WERI-Rb-1 (cell line): ENCODE data around the gene G6PC1.

Source experiments
- DNase-seq: peaks from one replicate; pipeline ENCODE4 v3.0.0-alpha.2; 2020
- H3K27ac ChIP-seq: fragments of 250-450 bp; sonication (Bioruptor Pico); 2 replicates; pipeline ENCODE4 v1.5.1; 2020; ENCODE audit warnings: mild to moderate bottlenecking, moderate library complexity
- H3K27me3 ChIP-seq: fragments of 250-450 bp; sonication (Bioruptor Pico); 2 replicates; pipeline ENCODE4 v1.5.1; 2021; ENCODE audit warnings: mild to moderate bottlenecking, low read depth, moderate library complexity; ENCODE audit not compliant: insufficient read depth, severe bottlenecking
- H3K36me3 ChIP-seq: fragments of 250-450 bp; sonication (Bioruptor Pico); 2 replicates; pipeline ENCODE4 v1.5.1; 2020; ENCODE audit warnings: mild to moderate bottlenecking, moderate library complexity
- H3K4me3 ChIP-seq: 2 replicates; pipeline ENCODE4 v1.5.1; 2011; ENCODE audit warnings: low read depth, mild to moderate bottlenecking, control low read depth, low read length
- H3K9me3 ChIP-seq: fragments of 250-450 bp; sonication (Bioruptor Pico); 2 replicates; pipeline ENCODE4 v1.5.1; 2021; ENCODE audit warnings: mild to moderate bottlenecking, moderate library complexity; ENCODE audit not compliant: severe bottlenecking
- CTCF ChIP-seq: IDR thresholded peaks from 2 replicates; pipeline ENCODE4 v1.5.1; 2011; ENCODE audit warnings: low read depth, mild to moderate bottlenecking, control low read depth, inconsistent platforms, low read length

Gene G6PC1

DNA sequence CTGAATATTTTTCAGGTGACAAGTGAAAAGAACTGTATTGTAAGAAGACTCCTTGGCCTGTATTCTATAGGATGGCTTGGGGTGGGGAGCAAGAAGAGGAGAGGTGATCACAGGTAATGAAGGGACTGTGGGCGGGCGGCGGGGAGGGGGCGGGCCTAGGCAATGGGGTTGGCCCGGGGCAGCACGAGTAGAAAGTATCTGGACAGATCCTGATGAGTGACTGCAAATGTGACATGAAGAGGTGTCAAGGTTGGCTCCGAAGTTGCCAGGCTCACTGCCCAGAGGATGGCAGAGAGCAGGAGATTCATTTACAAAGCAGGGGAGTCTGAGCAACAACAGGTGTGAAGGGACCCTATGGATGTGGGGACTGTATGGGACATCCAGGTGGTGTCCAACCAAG is 10.8 kb upstream of the G6PC1 start:
- no peak for TF ChIP-seq CTCF

GRCh38 chr17:42891539-42892152 is 9.0 kb upstream of the G6PC1 start:
- Histone ChIP-seq H3K4me3 (no peak overlapping the region), H3K27me3 (no peaks in the 10 kb centered on the region), H3K36me3 (no peaks in the 10 kb centered on the region), H3K9me3 (no peaks in the 10 kb centered on the region), H3K27ac (no peak overlapping the region)
- no peak for TF ChIP-seq CTCF
- DNase-seq: no peak

More for the DNA sequence above, 10.8 kb upstream of the G6PC1 start:
- Histone ChIP-seq H3K27me3 (no peaks in the 10 kb centered on the region), H3K4me3 (no peak overlapping the region), H3K9me3 (no peaks in the 10 kb centered on the region), H3K27ac (no peak overlapping the region), H3K36me3 (no peaks in the 10 kb centered on the region)
- no peak for DNase-seq

DNA sequence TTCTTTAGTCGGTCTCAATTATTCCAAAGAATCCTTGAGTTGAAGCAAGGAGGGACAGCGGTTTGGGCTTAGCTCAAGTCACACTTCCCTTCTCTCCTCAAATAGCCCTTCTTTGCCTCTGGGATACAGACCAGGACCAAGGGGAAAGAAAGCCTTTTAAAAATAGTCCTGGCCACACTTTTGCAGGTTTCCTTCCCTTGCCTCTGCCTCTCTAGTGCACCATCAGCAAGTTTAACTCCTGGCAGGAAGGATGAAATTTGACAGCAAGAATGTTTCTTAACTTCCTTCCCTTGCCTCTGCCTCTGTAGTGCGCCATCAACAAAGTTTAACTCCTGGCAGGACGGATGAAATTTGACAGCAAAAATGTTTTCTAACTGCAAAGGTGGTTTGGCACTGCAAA is 7.2 kb upstream of the G6PC1 start:
- H3K9me3 ChIP-seq: no peaks in the 10 kb centered on the region
- no peak for DNase-seq
- H3K27me3 ChIP-seq: no peaks in the 10 kb centered on the region
- H3K36me3 ChIP-seq: no peaks in the 10 kb centered on the region
- TF ChIP-seq CTCF: no peak
- H3K27ac ChIP-seq: no peak overlapping the region
- H3K4me3 ChIP-seq: no peak overlapping the region

- DNase-seq: no peak
- Histone ChIP-seq H3K9me3 (no peaks in the 10 kb centered on the region), H3K27ac (no peak overlapping the region), H3K4me3 (no peak overlapping the region), H3K27me3 (no peaks in the 10 kb centered on the region), H3K36me3 (no peaks in the 10 kb centered on the region)
- TF ChIP-seq CTCF: no peak
Observed at GRCh38 chr17:42894283-42895184, 6.1 kb upstream of the G6PC1 start.

- Histone ChIP-seq H3K9me3 (no peaks in the 10 kb centered on the region), H3K4me3 (no peak overlapping the region), H3K27ac (no peak overlapping the region), H3K27me3 (no peaks in the 10 kb centered on the region), H3K36me3 (no peaks in the 10 kb centered on the region)
- DNase-seq: no peak
- no peak for TF ChIP-seq CTCF
Observed at GRCh38 chr17:42895185-42895555, 5.4 kb upstream of the G6PC1 start.
